ENCODE results near the gene PRKAG3.
"Not testable (repeated sequence)": the region's sequence is repeated elsewhere in the genome, so short reads cannot be mapped to it uniquely, and the experiment has no call there.

DNA sequence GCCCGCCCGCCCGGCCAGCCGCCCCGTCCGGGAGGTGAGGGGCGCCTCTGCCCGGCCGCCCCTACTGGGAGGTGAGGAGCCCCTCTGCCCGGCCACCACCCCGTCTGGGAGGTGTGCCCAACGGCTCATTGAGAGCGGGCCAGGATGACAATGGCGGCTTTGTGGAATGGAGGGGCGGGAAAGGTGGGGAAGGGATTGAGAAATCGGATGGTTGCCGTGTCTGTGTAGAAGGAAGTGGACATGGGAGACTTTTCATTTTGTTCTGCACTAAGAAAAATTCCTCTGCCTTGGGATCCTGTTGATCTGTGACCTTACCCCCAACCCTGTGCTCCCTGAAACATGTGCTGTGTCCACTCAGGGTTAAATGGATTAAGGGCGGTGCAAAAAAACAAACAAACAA is 15.4 kb upstream of the PRKAG3 start:
- TF ChIP-seq ZNF121 (CRISPR knock-in tag; IDR thresholded peaks at IDR 0.05); ETV6 (CRISPR knock-in tag; IDR thresholded peaks at IDR 0.05); CBFB (CRISPR knock-in tag; IDR thresholded peaks at IDR 0.05; ENCODE audit: low read depth); TEAD4 (CRISPR knock-in tag; IDR thresholded peaks at IDR 0.05); SOX15 (CRISPR knock-in tag; IDR thresholded peaks at IDR 0.05): not testable (repeated sequence)
- TF ChIP-seq, protein P1, sequence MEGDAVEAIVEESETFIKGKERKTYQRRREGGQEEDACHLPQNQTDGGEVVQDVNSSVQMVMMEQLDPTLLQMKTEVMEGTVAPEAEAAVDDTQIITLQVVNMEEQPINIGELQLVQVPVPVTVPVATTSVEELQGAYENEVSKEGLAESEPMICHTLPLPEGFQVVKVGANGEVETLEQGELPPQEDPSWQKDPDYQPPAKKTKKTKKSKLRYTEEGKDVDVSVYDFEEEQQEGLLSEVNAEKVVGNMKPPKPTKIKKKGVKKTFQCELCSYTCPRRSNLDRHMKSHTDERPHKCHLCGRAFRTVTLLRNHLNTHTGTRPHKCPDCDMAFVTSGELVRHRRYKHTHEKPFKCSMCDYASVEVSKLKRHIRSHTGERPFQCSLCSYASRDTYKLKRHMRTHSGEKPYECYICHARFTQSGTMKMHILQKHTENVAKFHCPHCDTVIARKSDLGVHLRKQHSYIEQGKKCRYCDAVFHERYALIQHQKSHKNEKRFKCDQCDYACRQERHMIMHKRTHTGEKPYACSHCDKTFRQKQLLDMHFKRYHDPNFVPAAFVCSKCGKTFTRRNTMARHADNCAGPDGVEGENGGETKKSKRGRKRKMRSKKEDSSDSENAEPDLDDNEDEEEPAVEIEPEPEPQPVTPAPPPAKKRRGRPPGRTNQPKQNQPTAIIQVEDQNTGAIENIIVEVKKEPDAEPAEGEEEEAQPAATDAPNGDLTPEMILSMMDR (IDR thresholded peaks at IDR 0.05): not testable (repeated sequence)
- TF ChIP-seq, protein P2, sequence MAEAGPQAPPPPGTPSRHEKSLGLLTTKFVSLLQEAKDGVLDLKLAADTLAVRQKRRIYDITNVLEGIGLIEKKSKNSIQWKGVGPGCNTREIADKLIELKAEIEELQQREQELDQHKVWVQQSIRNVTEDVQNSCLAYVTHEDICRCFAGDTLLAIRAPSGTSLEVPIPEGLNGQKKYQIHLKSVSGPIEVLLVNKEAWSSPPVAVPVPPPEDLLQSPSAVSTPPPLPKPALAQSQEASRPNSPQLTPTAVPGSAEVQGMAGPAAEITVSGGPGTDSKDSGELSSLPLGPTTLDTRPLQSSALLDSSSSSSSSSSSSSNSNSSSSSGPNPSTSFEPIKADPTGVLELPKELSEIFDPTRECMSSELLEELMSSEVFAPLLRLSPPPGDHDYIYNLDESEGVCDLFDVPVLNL (CRISPR knock-in tag; IDR thresholded peaks at IDR 0.05; ENCODE audit: borderline replicate concordance, low read depth): not testable (repeated sequence)
- TF ChIP-seq, protein P3, sequence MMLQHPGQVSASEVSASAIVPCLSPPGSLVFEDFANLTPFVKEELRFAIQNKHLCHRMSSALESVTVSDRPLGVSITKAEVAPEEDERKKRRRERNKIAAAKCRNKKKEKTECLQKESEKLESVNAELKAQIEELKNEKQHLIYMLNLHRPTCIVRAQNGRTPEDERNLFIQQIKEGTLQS (CRISPR knock-in tag; conservative IDR thresholded peaks at IDR 0.05): not testable (repeated sequence)
- TF ChIP-seq, protein P4, sequence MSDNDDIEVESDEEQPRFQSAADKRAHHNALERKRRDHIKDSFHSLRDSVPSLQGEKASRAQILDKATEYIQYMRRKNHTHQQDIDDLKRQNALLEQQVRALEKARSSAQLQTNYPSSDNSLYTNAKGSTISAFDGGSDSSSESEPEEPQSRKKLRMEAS (CRISPR knock-in tag; IDR thresholded peaks at IDR 0.05): not testable (repeated sequence)

Measured in WTC11 (cell line).